Stimulated activated CD4-positive, alpha-beta T cell treated with anti-CD3 and anti-CD28 coated beads, Interleukin-1b, Interleukin-23, amount 100 ng/mL, for 24 hours (primary cell): Measurements from ENCODE around the gene TSPAN9.

ENCODE experiments used
- DNase-seq, 4 experiments: peaks; one replicate each; pipeline ENCODE4 v3.0.0-alpha.2; 2020; ENCODE audit warnings: low read depth in 4 of 4, low spot score in 1 of 4

The TSPAN9 gene

GRCh38 chr12:3220382-3221321, 143.5 kb downstream of the TSPAN9 start:
- DNase-seq, result no peak

GRCh38 chr12:3222306-3222705, 145.1 kb downstream of the TSPAN9 start:
- DNase-seq, result no peak

GRCh38 chr12:3222979-3223378, 145.8 kb downstream of the TSPAN9 start:
- no peak for DNase-seq

GRCh38 chr12:3223601-3224529, 146.7 kb downstream of the TSPAN9 start:
- DNase-seq, result no peak

GRCh38 chr12:3224530-3224903, 147.3 kb downstream of the TSPAN9 start:
- no peak for DNase-seq

- no peak for DNase-seq
These were observed 148.1 kb downstream of the TSPAN9 start for GRCh38 chr12:3225154-3225795.

GRCh38 chr12:3225796-3226180, 148.6 kb downstream of the TSPAN9 start:
- no peak for DNase-seq

- no peak for DNase-seq
These were observed 149.1 kb downstream of the TSPAN9 start for GRCh38 chr12:3226264-3226663.

- DNase-seq, result no peak
These were observed 150.1 kb downstream of the TSPAN9 start for GRCh38 chr12:3227076-3227975.

- DNase-seq, result no peak
These were observed 151.4 kb downstream of the TSPAN9 start for GRCh38 chr12:3228552-3228951.

- no peak for DNase-seq
These were observed 152.4 kb downstream of the TSPAN9 start for GRCh38 chr12:3229577-3229976.

GRCh38 chr12:3230758-3231375, 153.7 kb downstream of the TSPAN9 start:
- no peak for DNase-seq

GRCh38 chr12:3231399-3231876, 154.3 kb downstream of the TSPAN9 start:
- DNase-seq, result no peak

GRCh38 chr12:3233797-3234196, 156.6 kb downstream of the TSPAN9 start:
- DNase-seq, result no peak

- peak in 1 of 4 experiments; percentile 12 for DNase-seq
These were observed 159.4 kb downstream of the TSPAN9 start for GRCh38 chr12:3236345-3237187.

GRCh38 chr12:3238196-3238595, 161.0 kb downstream of the TSPAN9 start:
- no peak for DNase-seq

GRCh38 chr12:3241621-3242020, 164.4 kb downstream of the TSPAN9 start:
- DNase-seq, result no peak

- no peak for DNase-seq
These were observed 165.2 kb downstream of the TSPAN9 start for GRCh38 chr12:3242199-3242863.
